Measurements from ENCODE around the gene MZT2A.
"Not testable (repeated sequence)": the region's sequence is repeated elsewhere in the genome, so short reads cannot be mapped to it uniquely, and the experiment has no call there.

Gene MZT2A

GRCh38 chr2:131517106-131517831 lies 25.1 kb upstream of the MZT2A start:
- TF ChIP-seq EZH2 (IDR thresholded peaks at IDR 0.05) (no peak), FOXP2 (optimal IDR thresholded peaks at IDR 0.05; ENCODE audit: control extremely low read depth, extremely low read length, insufficient read depth) (no peak), POLR2AphosphoS5 (IDR thresholded peaks at IDR 0.05; ENCODE audit: borderline replicate concordance, low read depth, low read length) (no peak)
- H3K27ac ChIP-seq: no peak overlapping the region
- peaks cover 8% of the 10 kb centered on the region; the same call in 1 of the 2 replicates for H3K36me3 ChIP-seq (ENCODE audit: insufficient read depth, low read length)

GRCh38 chr2:131516621-131517020 lies 24.4 kb upstream of the MZT2A start:
- H3K4me3 ChIP-seq; DNase-seq (ENCODE audit: low read depth, low spot score); H3K9me3 ChIP-seq (ENCODE audit: low read depth, low read length); H3K36me3 ChIP-seq (ENCODE audit: insufficient read depth, low read length); H3K9ac ChIP-seq (ENCODE audit: insufficient read length); H3K27ac ChIP-seq: not testable (repeated sequence)

More at GRCh38 chr2:131517106-131517831, 25.1 kb upstream of the MZT2A start:
- Histone ChIP-seq H3K9ac (ENCODE audit: insufficient read length) (no peak overlapping the region), H3K9me3 (ENCODE audit: low read depth, low read length) (no peaks in the 10 kb centered on the region), H3K4me3 (no peak overlapping the region)
- no peak for DNase-seq (ENCODE audit: low read depth, low spot score)

- Histone ChIP-seq H3K27ac (no peak overlapping the region), H3K4me3 (no peak overlapping the region), H3K36me3 (ENCODE audit: insufficient read depth, low read length) (peaks cover 8% of the 10 kb centered on the region; the same call in 1 of the 2 replicates), H3K9ac (ENCODE audit: insufficient read length) (no peak overlapping the region), H3K9me3 (ENCODE audit: low read depth, low read length) (no peaks in the 10 kb centered on the region)
- no peak for TF ChIP-seq FOXP2 (optimal IDR thresholded peaks at IDR 0.05; ENCODE audit: control extremely low read depth, extremely low read length, insufficient read depth)
- no peak for DNase-seq (ENCODE audit: low read depth, low spot score)
These were observed 23.8 kb upstream of the MZT2A start for GRCh38 chr2:131516011-131516410.

GRCh38 chr2:131515235-131515634 lies 23.0 kb upstream of the MZT2A start:
- H3K9ac ChIP-seq (ENCODE audit: insufficient read length); DNase-seq (ENCODE audit: low read depth, low spot score); H3K27ac ChIP-seq; H3K36me3 ChIP-seq (ENCODE audit: insufficient read depth, low read length); H3K9me3 ChIP-seq (ENCODE audit: low read depth, low read length); H3K4me3 ChIP-seq: not testable (repeated sequence)

GRCh38 chr2:131514408-131515166 lies 22.4 kb upstream of the MZT2A start:
- not testable (repeated sequence) for H3K36me3 ChIP-seq (ENCODE audit: insufficient read depth, low read length); H3K4me3 ChIP-seq; H3K27ac ChIP-seq; DNase-seq (ENCODE audit: low read depth, low spot score); H3K9ac ChIP-seq (ENCODE audit: insufficient read length); H3K9me3 ChIP-seq (ENCODE audit: low read depth, low read length)

DNA sequence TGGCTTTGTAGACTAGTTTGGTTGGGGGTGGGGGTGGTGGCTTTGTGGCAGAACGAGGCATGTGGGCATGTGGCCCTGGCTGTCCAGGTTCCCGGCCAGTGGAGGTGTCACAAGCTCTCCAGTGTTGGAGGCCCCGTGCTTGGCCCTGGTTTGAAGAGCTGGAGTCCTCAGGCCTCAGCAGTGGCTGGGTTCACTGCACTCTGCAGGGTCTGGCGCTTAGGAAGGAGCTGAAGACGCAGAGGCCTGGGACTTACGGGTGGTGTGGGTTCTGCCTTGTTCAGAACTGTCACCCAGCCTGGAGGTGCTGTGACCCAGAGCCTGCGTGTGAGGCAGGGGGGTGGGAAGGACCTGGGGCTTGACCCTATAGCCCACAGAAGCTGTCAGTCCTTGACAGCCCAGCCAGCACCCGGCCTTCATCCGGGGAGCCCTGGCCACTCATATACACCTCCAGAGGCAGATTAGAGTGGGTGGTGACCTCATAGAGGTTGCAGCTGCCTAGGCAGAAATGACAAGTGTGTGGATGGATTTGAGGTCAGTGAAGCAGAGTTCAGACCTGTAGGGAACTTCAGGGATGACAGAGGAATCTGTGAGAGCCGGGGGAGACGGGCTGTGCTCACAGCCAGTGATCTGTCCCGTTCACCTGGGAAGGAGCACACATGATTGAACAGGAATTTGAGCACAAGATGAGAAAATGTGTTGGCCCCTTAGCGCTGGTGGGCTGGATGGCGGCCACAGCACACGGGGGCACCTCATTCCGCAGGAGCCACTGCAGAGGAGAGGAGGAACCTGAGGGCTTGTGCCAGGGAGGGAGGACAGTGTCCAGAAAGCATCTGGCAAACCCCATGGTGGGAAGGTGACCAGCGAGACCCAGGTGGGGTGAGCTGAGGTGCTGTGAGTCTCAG lies 20.0 kb upstream of the MZT2A start:
- peaks cover 16% of the 10 kb centered on the region; the same call in 1 of the 2 replicates for H3K36me3 ChIP-seq (ENCODE audit: insufficient read depth, low read length)
- not testable (repeated sequence) for H3K9me3 ChIP-seq (ENCODE audit: low read depth, low read length); DNase-seq (ENCODE audit: low read depth, low spot score); H3K27ac ChIP-seq; H3K4me3 ChIP-seq; H3K9ac ChIP-seq (ENCODE audit: insufficient read length)

DNA sequence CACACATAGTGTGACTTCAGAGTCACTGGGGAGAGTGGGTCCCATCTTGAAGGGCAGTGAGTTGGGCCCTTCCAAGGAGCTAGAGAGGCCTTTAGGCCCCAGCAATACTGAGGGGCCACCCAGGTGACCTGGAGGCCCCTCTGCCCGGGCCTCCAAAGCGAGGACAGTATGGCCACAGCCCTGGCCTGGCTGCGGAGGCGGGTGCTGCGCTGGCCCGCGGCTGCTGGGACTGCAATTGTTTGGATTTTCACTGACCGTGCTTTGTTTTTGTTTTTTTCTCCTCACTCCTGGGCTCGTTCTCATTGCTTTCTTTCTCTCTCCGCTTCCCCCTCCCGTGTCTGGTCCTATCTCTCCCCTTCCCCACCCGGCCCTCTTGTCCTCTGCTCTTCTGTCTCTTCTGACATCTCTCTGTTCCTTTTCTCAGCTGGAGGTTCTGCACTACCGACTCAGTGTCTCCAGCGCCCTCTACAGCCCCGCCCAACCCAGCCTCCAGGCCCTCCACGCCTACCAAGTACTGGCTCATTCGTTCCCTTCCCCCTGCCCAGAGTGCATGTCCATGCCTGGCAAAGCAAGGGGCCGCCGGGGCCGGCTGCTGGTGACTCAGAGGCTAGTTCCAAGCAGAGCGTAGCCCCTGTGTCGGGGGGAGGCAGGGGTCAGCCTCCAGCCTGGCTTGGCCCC lies 19.2 kb upstream of the MZT2A start:
- not testable (repeated sequence) for H3K27ac ChIP-seq; H3K4me3 ChIP-seq; DNase-seq (ENCODE audit: low read depth, low spot score); H3K9ac ChIP-seq (ENCODE audit: insufficient read length); H3K9me3 ChIP-seq (ENCODE audit: low read depth, low read length)
- peaks cover 24% of the 10 kb centered on the region; the same call in 1 of the 2 replicates for H3K36me3 ChIP-seq (ENCODE audit: insufficient read depth, low read length)

GRCh38 chr2:131509615-131510014 lies 17.4 kb upstream of the MZT2A start:
- peaks cover 39% of the 10 kb centered on the region; the same call in 1 of the 2 replicates for H3K36me3 ChIP-seq (ENCODE audit: insufficient read depth, low read length)
- H3K9ac ChIP-seq (ENCODE audit: insufficient read length): no peak overlapping the region
- H3K27ac ChIP-seq: no peak overlapping the region
- no peak overlapping the region for H3K4me3 ChIP-seq
- H3K9me3 ChIP-seq (ENCODE audit: low read depth, low read length): no peaks in the 10 kb centered on the region
- no peak for TF ChIP-seq FOXP2 (optimal IDR thresholded peaks at IDR 0.05; ENCODE audit: control extremely low read depth, extremely low read length, insufficient read depth)
- no peak for DNase-seq (ENCODE audit: low read depth, low spot score)

DNA sequence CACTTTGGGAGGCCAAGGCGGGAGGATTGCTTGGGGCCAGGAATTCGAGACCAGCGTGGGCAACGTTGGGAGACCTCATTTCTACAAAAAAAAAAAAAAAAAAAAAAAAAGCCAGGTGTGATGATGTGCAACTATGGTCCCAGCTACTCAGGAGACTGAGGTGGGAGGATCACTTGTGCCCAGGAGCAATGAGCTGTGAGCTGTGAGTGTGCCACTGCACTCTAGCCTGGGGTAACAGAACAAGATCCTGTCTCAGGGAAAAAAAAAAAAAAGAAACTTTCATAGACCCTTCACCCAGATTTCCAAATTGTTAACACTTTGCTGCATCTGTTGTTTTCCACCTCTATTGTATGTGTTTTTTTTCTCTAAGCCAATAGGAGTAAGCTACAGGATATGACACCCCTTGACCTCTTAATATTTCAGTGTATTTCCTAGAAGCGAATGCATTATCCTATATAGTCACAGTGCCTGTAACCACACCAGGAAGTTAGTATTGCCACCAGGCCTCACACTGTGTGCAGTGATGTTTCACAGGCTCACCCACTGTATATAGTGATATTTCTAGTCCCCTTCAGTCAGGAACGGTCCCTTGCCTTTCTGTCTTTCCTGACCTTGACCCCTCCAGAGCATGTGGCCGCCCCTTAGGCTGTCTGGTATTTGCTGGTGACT lies 12.0 kb upstream of the MZT2A start:
- H3K9me3 ChIP-seq (ENCODE audit: low read depth, low read length); H3K27ac ChIP-seq; H3K4me3 ChIP-seq; DNase-seq (ENCODE audit: low read depth, low spot score); H3K9ac ChIP-seq (ENCODE audit: insufficient read length): not testable (repeated sequence)
- peaks cover 68% of the 10 kb centered on the region; the same call in 1 of the 2 replicates for H3K36me3 ChIP-seq (ENCODE audit: insufficient read depth, low read length)

DNA sequence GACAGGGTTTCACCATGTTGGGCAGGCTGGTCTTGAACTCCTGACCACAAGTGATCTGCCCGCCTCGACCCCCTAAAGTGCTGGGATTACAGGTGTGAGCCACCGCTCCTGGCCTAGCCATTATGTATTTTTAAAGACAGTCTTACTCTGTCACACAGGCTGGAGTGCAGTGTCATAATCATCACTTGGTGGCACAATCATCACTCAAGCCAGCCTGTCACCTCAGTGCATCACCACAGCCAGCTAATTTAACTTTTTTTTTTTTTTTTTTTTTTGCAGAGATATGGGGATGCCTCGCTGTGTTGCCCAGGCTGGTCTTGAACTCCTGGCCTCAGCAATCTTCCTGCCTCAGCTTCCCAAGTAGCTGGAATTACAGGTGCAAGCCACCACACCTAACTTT lies 11.4 kb upstream of the MZT2A start:
- H3K4me3 ChIP-seq; H3K9ac ChIP-seq (ENCODE audit: insufficient read length); H3K27ac ChIP-seq; H3K9me3 ChIP-seq (ENCODE audit: low read depth, low read length); DNase-seq (ENCODE audit: low read depth, low spot score): not testable (repeated sequence)
- H3K36me3 ChIP-seq (ENCODE audit: insufficient read depth, low read length): peaks cover 70% of the 10 kb centered on the region; the same call in 1 of the 2 replicates

GRCh38 chr2:131498321-131498973 lies 6.2 kb upstream of the MZT2A start:
- H3K9me3 ChIP-seq (ENCODE audit: low read depth, low read length); H3K4me3 ChIP-seq; H3K9ac ChIP-seq (ENCODE audit: insufficient read length); DNase-seq (ENCODE audit: low read depth, low spot score); H3K27ac ChIP-seq: not testable (repeated sequence)
- peaks cover 35% of the 10 kb centered on the region; the same call in 1 of the 2 replicates for H3K36me3 ChIP-seq (ENCODE audit: insufficient read depth, low read length)
